NT2/D1 (cell line): ENCODE data around the gene ITPRID2.

Source experiments
- YY1 ChIP-seq: IDR thresholded peaks from 2 replicates; pipeline ENCODE4 v1.6.1; 2011; ENCODE audit not compliant: insufficient read length, insufficient read depth
- ZNF274 ChIP-seq: IDR thresholded peaks from 2 replicates; pipeline ENCODE4 v1.6.1; 2011; ENCODE audit warnings: mild to moderate bottlenecking, low read depth, low read length

- TF ChIP-seq ZNF274 (no peak), YY1 (no peak)
Observed at GRCh38 chr2:181972431-181973170, 81.1 kb downstream of the ITPRID2 start.
